ELF-1 (cell line): ENCODE results near the gene COX4I1.

Experiments used
- DNase-seq: peaks from one replicate; pipeline ENCODE4 v3.0.0-alpha.2; 2016; ENCODE audit warnings: low read depth, low spot score

COX4I1 gene

DNA sequence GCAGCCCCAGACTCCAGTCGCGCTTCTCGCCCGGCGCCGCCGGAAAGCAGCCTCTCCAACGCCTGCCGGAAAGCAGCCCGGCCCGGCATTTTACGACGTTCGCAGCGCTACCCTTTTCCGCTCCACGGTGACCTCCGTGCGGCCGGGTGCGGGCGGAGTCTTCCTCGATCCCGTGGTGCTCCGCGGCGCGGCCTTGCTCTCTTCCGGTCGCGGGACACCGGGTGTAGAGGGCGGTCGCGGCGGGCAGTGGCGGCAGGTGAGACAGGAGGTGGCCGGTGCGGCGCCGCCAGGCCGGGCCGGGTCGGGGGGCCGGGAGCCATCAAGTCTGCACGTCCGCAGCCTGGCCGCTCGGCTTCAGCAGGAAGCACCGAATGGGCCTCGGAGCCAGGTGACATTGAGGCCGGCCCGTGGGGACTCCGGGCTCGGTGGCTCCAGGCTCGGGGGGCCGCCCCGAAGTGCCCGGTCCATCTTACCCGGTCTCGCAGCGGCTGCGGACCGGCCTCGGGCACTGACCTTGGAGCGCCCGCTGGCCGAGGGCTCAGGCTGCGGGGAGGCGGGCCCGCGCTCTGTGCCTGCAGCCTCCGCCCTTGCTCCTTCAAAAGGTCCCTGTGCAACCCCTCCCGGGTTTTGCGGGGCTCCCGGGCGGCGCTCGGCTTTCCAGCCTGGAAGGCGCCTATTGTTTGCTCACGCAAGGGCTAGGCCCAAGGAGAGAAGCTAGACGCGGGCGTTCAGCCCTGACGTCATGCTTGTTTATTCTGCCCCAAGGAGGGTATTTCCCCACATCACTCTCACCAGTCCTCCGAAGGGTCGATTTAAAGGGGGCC, at the start of gene COX4I1, which contains the start of gene EMC8:
Gene COX4I1, plus strand, starts transcription at position 199 of the 824 bp plus-strand sequence. CDS start 1,511 bp downstream, outside the sequence.
Gene EMC8, minus strand, starts transcription at position 48 of the 824 bp plus-strand sequence. CDS start 249 bp downstream, outside the sequence.
- DNase-seq = peak; percentile 91

- DNase-seq = no peak
Observed at GRCh38 chr16:85749771-85750145, 49.7 kb upstream of the COX4I1 start.

DNA sequence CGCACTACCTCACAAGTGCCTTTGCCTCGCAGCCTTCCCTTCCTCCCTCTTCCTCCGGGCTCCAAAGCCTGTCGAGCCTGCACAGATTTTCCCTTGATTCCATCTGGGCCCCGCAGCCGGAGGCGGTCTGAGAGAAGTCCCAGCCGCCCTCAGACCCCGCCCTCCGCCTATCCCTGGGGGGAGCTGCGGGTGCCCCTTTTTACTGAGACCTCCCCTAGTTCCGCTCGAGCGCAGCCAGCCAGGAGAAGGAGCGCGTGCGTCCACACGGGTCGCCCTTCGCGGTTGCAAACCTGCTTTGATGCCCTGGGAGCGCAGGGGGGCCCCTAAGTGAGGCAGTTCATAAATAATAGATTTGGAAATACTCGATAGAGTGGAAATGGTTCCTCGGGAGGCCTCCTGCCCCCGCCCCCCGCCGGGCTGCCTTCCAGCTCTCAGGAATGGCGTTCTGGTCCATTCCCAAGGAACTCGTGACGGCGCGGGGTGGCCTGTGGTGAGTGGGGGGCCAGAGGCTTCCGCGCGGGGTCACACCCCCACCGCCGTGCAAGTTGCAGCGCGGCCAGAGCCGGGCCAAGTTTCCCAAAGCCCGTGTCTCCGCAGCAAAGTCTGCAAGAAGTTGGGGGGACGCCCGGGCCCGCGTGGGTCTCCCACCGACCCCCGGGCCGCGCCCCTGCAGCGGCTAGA, 49.2 kb upstream of the COX4I1 start:
- DNase-seq = peak; percentile 55

DNA sequence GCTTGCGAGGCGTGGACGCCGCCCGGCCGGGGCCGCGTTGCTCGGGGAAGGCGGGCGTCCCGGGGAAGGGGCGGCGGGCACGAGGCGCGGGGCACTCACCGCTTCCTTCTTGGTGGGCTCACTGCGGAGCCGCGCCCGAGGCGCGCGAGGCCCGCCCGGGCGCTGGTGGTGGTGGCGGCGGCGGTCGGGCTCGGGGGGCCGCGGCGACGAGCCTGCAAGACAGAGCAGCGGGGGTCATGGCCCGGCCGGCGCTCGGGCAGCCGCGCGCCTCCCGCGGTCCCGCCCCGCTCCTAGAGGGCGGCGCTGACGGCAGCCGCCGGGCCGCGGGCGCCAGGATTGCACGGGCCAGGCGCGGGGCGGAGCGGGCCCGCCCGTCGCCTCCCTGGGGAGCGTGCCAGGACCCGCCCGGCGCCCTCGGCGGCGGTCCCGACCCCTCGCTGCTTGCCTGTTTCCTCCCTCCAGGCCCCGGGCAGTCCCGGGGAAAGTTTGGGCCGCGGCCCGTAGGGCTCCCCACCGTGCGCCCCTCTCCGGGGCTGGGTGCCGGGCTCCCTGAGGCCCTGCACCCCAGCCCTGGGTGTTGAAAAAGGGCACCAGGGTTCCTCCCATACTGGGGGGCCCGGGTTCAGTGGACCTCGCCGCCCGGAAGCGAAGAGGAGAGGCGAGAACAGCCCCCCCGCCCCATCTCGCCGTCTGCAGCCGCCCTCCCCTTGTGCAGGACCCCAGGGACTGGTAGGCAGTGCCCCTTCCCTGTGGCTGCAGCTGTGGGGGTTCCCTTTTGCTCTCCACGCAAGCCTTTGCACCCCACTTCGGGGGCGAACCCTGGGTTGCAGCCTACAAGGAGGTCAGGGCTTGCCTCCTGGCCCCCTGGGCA, 48.4 kb upstream of the COX4I1 start, which contains the start of gene C16orf74:
Gene C16orf74, minus strand, starts transcription at position 270 of the 871 bp plus-strand sequence. CDS start 15,879 bp downstream, outside the sequence.
- DNase-seq = no peak

GRCh38 chr16:85751698-85752501, 47.6 kb upstream of the COX4I1 start:
- no peak for DNase-seq

- DNase-seq = peak; percentile 90
Observed at GRCh38 chr16:85752511-85753420, 46.7 kb upstream of the COX4I1 start.

DNA sequence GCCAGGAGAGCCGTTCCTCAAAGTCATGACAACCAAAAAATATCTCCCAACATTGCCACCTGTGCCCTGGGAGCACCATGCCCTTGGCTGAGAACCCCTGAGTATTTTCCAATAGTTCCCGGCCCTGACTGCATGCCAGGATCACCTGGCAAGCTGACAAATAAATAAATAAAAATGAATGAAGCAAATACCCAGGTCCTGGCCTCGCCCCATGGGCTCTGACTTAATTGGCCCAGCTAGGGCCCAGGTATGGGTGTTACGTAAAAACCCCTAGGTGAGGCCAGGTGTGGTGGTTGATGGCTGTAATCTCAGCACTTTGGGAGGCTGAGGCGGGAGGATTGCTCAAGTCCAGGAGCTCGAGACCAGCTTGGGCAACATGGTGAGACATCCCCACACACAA, 45.9 kb upstream of the COX4I1 start:
- DNase-seq = no peak

DNA sequence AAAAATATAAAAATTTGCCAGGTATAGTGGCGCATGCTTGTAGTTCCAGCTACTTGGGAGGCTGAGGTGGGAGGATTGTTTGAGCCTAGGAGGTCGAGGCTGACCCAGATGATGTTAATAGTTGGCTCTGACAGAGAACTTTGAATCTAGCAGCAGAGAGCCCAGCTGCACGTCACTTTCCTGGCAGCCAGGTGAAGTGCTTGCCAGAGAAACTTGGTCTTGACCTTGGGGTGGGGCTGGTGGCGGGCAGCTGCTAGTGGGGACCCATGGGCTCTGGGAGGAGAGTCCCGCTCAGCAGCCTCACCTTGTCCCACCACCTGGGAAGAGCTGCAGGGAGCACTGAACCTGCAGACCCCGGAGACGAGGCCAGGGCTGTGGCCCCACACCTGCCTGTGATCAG, 45.5 kb upstream of the COX4I1 start:
- DNase-seq = no peak

DNA sequence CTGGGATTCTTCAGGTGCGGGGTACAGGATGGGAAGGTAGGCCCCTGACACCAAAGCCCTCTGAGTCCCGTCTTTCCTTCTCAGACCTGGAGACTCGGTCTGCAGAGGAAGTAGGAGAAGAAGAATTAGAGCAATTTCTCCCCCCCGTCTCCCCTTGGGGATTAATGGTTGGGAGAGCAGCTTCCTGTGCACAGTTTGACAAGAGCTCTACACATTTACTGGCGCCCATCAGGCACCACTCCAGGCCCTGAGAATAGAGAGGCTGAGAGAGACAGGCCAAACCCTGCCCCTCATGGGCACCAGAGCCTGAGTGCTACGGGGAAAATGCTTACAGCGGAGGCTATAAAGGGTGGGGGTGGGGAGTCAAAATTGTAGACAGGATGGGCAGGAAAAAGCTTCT, 45.1 kb upstream of the COX4I1 start:
- DNase-seq = no peak

DNA sequence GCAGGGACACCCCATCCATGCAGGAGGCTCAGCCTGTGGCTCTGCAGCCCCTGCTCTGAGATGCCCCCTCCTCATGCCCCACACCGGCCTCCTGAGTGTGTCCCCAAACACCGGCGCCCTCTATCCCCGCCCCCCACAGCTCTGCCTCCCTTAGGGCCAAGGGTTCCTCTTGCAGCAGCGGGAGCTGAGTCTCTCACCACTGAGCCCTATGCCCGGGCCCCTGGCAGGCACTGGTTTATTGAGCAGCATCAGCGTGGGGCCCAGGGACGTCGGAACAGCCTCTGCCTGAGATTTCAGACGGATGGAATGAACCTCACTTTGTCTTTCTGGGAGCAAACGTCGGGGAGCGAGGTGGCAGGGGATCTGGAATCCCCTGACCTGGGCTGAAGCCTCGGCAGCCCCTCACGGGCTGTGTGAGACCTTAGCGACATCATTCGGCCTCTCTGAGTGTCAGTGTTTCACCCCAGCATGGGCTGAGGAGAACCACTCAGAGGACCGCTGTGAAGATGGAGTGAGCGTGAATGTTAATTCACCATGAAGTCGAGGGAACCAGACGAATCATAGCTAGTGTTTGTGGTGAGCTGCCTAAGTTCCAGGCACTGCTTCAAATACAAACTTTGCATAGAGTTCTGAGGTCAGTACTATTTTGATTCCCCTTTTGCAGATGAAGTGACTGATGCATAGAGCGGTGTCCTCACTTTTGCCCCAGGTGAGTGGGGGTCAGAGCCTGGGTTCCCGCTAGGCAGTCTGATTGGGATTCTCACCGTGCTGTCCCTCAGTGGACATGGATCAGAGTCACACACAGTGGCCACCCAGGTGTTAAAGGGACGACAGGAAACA, 43.3 kb upstream of the COX4I1 start:
- no peak for DNase-seq

DNA sequence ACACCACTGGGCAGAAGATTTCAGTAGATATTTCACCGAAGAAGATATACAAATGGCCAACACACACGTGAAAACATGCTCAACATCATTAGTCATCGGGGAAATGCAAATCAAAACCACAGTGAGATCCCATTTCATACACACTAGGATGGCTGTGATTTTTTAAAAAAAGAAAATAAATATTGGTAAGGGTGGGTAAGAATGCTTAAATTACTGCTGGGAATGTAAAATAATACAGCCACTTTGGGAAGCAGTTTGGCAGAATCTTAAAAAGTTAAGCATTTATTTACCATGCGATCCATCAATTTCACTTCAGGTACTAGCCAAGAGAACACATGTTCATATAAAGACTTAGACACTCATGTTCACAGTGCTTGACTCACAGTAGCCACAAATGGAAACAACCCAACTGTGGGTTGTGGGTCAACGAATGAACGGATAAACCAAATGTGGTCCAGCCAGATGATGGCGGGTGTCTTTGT, 42.1 kb upstream of the COX4I1 start:
- no peak for DNase-seq

- DNase-seq = no peak
Observed at GRCh38 chr16:85759136-85759535, 40.4 kb upstream of the COX4I1 start.

DNA sequence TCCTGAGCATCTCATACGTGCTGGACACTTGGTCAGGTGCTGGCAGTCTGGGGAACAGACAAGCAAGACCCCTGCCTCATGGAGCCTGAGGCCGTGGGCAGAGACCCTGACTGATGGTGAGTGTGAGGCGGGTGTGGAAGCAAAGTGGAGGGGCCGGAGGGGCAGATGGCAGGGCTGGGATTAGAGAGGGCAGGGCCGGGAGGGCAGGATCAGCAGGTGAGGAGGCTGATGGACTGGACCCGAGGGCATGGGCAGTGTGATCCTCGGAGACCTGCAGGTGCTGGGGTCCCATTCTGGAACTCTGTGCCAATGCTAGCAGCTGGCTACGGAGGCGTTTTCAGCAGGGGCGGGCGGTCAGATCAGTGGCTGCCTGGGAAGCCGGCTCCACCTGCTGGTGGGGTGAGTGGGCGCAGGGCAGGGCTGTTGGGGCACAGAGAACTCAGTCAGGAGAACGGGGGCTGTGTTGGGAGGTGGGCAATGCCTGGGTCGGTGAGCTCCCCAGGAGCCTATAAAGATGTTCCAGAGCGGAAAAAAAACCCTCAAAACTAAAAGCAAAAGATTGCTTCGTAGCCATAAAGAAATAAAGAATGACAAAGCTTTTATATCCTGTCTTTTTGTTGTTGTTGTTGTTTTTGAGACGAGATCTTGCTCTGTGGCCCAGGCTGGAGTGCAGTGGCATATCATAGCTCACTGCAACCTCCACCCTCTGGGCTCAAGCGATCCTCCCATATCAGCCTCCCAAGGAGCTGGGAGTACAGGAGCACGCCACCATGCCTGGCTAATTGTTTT, 39.7 kb upstream of the COX4I1 start:
- peak; percentile 58 for DNase-seq

- DNase-seq = no peak
Observed at GRCh38 chr16:85761861-85762260, 37.6 kb upstream of the COX4I1 start.

DNA sequence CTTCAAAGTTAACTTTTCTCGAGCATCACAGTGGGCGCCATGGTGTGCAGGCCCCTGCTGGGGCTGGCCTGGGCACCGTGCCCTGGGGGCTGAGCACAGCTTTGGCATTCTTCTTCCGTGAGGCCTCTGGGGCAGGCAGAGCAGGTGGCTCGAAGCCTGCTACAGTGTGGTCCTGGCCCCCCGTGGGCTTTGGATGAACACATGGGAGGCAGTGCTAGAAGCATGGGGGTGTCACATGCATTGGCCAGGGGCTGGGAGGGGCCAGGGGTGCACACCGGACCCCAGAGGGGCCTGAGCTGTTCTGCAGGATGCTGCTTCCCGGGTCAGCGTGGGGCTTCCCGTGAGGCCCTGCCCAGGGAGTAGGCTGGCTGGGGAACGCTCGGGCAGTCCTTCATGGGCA, 36.5 kb upstream of the COX4I1 start:
- DNase-seq = no peak

DNA sequence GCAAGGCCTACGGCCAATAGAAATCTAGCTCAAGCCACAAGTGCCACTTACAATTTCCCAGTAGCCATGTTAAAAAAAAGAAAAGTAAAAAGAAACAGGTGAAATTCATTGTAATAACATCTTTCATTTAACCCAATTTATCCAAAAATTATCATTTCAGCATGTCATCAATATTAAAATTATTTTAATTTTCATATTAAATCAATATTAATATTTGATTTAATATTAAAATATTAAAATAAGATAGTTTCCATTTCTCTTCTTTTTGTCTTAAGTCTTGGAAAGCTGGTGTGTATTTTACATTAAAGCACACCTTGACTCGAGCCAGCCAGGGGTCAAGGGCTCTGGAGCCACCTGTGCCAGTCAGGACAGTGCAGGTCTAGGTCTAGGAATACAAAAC, 35.9 kb upstream of the COX4I1 start:
- DNase-seq = no peak

DNA sequence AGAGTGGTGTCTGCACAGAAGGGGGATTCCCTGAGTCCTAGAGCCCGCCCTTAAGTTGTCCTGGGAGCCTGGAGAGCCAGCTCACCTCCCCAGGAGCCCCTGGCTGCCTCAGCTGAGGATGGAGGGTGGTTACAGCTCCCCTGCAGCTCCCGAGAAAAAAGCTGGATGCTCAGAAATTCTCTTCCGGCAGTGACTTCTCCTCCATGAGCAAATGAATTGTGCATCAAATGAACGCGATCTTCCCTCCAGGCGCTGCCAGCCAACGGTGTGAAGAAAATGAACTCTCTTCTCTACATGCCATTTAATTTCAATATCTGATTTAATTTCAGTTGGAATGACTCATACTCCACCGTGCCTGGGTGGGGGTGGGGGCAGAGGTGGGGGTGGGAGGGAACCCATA, 34.3 kb upstream of the COX4I1 start:
- no peak for DNase-seq

GRCh38 chr16:85765767-85766166, 33.7 kb upstream of the COX4I1 start:
- DNase-seq = no peak
